HG03045 (cell line): ENCODE data around the gene GPBAR1.
"Not testable (repeated sequence)": the region's sequence is repeated elsewhere in the genome, so short reads cannot be mapped to it uniquely, and the experiment has no call there.

Experiments used
- ATAC-seq: cut with Tn5 transposase; IDR thresholded peaks from one replicate; pipeline ENCODE4 v1.9.1; 2021; ENCODE audit warnings: mild to moderate bottlenecking, moderate library complexity; ENCODE audit not compliant: unreplicated experiment

GPBAR1 gene

DNA sequence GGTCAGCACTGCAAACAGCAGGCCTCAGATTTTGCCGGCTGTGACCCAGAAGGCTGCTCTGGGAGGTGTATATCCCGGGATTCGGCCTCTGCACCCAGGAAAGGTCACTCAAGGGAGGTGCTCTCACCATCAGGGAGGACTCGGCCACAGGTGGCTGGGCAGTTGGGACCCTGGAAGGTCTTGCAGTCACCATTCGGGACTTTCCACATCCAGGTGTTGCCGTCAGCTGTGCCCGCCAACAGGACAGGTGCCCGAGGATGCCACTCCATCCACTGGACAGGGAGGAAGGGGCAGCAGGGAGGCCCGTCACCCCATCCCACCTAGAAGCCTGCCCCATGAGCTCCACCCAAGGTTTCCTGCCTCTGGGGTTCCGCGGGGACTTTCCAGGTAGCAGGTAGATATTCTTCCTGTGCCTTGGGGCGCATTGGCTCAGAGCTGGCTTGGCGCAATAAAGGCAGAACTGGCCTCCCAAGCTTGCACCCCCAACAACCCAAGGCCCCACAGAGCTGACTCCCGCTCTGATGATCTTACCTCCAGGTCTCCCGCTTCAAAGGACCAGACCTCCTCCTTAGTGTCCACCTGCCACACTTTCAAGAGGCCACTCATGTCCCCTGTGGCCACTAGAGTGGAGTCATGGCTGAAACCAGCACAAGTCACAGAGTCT is 5.6 kb downstream of the GPBAR1 start:
- ATAC-seq, result no peak

DNA sequence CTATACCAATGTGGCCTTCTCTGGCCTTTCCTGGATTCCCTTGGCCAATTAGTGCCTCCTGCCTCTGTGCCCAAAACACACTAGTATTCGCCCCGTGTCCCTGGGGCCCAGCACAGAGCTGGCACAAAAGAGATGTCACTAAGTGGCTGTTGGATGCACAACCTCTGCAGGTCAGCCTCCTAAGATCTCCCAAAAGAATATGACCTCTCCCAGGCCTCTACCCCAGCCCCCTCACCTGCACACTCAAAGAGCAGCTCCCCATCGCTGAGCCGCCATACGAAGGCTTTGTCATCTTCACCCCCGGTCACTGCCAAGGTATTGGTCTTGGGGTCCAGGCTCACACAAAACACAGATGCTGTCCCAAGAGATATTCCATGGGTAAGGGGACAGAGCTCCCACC is 6.4 kb downstream of the GPBAR1 start:
- no peak for ATAC-seq

DNA sequence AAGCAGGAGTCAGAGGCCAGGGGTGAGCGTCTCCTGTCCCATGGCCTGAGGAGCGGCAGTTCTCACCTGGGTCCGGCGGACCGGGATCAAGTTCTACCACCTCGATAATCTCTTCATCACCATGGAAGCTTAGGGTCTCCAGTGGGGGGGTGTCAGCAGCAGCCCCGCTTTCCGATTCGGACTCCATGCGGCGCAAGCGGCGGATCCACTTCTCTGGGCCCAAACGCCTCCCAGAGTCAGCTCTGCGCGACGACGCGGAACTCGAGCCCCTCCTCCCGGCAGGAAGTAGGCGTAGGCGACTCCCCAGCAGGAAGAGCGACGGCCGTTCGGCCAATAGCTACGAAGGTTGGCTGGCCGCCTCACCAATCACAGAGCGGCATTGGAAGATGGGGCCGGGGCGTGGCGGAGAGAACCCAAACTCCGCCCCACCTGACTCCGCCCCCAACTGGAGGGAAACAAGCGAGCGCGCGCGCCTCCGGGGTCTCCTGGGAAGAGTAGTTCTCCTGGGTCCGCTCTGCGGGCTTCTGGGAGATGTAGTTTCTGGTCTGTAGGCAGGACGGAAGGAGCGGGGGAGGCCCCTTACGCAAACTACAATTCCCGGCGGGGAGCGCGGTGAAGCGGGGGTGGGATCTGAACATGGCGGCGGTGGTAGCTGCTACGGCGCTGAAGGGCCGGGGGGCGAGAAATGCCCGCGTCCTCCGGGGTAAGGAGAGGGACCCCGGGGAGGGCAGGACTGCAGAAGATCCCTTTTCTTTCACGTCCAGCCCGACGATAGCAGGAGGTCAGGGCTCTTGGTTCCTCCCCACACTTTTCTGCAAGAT is 9.3 kb downstream of the GPBAR1 start, which contains the start of the genes AAMP and PNKD:
Gene AAMP, minus strand, starts transcription at position 238 of the 821 bp plus-strand sequence. Its CDS starts 51 bp downstream, at position 187.
Gene PNKD, plus strand, starts transcription at position 620 of the 821 bp plus-strand sequence. Its CDS starts 17 bp downstream, at position 637.
- ATAC-seq, result peak; percentile 88

DNA sequence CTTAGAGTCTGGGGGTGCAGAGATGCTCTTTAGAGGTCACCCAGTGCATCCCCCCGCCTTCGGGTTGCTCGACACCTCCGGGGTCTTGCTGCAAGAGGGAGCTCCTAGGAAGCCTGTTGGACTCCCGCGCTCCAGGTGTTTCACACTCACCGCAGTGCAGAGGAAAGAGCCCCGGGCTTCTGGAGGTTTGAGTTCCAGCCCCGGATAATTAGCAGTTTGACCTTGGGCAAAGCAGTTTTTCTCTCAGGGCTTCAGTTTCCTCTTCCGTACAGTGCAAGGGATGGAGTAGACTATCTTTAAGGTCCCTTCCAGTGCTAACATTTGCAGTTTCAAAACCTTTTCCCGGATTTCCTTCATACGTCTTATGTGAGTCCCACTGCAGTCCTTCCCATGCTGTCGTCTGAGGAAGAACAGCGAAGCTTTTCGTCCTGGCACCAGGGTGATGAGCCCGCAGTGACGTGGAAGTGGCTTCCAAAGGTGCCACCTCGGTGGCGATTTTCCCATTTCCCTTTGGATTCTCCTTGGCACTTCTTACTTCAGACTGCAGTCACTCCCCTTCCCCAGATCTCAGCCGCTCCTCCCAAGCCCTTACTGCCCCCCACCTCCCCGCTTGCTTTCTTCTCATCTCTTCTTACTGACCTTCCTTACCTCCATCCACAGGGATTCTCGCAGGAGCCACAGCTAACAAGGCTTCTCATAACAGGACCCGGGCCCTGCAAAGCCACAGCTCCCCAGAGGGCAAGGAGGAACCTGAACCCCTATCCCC is 10.1 kb downstream of the GPBAR1 start:
- no peak for ATAC-seq

DNA sequence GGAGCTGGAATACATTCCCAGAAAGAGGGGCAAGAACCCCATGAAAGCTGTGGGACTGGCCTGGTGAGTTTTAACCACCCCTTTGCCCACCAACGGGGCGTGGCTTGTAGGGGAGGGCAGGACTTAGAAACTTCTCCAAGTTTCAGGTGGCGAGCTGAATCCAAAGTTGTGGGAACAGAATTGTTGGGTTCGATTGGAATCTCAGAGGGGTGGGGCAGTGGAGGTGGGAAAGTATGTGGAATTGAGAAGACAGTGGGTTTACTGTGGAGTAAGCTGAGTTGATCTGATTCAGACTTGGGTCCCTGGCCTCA is 10.6 kb downstream of the GPBAR1 start:
- no peak for ATAC-seq

DNA sequence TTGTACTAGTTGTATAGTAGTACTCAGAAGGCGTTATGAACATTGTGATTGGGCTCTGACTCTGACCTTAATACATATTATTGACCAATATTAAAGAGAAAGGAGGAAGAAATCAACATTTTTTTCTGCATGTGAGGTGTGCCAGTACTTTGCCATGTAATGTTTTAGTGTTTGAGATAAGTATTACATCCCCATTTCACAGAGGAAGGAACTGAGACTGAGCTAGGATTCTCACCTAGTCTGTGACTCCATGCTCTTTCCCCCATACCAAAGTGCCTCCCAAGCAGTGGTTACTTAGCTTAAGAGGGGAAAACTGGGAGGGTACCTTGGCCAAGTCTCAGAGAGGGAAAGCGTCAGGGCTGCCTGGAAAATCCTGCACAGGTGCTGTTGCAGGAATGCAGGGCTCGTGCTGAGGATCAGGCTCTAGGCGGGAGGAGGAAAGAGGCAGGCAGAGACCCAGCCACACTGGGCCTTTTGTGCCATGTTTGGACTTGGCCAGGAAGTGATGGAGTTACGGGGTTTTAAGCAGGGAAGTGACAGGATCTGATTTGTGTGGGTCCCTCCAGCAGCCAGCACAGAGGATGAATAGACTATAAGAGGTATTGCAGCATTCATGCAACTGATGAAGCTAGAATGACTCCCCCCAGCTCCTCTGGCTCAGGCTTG is 11.2 kb downstream of the GPBAR1 start:
- no peak for ATAC-seq

DNA sequence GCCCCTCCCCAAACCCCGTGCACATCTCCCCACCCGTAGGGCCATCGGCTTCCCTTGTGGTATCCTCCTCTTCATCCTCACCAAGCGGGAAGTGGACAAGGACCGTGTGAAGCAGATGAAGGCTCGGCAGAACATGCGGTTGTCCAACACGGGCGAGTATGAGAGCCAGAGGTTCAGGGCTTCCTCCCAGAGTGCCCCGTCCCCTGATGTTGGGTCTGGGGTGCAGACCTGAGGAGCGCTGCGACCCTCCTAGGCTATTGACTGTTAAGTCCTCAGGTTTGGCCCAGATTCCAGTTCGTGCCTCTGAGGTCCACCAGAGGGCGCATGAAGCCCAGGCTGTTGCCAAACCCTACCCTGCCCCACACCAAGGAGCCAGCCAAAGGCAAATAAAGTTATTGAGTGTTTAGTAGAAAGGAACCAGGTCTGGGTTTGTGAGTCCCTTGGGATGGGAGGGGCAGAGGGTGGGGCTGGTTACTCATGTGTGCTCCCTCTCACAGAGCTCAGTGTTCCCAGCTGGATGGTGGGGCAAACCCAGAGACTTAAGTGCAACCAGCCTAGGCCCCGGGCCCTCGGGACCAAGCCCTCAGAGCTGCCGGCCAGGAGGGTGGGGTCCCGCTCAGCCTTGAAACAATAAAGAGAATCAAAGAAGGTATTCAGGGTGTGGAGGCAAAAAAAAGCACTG is 11.9 kb downstream of the GPBAR1 start:
- ATAC-seq, result no peak

DNA sequence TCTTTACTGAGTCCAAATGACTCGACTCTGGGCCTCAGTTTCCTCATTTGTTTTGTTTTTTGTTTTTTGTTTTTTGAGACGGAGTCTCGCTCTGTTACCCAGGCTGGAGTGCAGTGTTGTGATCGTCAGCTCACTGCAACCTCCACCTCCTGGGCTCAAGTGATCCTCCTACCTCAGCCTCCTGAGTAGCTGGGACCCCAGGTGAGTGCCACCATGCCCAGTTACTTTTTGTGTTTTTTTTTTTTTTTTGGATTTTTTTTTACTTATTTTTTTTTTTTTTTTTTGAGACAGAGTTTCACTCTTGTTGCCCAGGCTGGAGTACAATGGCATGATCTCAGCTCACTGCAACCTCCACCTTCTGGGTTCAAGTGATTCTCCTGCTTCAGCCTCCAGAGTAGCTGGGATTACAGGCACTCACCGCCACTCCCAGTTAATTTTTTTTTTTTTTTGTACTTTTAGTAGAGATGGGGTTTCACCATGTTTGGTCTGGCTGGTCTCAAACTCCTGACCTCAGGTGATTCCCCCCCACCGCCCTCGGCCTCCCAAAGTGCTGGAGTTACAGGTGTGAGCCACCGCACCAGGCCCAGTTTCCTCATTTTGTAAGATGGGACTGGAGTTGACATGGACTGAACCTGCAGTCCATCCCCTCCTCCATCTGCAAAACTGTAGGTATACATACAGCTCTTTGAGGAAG is 12.5 kb downstream of the GPBAR1 start:
- not testable (repeated sequence) for ATAC-seq

DNA sequence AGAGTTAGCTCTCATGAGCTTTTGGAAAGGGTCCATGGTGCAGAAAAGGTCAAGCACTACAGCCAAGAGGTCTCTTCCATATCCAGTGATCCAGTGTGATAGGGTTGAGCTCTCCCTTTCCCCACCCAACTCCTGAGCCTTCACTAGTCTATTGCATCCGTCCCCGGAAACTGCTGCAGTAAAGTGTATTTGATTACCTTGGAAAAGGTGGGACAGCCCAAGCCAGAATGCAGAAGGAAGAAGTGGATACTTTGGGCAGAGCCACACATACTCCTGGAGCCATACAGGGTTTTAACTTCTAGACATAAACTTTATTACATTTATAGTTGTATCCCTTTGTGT is 13.1 kb downstream of the GPBAR1 start:
- no peak for ATAC-seq

DNA sequence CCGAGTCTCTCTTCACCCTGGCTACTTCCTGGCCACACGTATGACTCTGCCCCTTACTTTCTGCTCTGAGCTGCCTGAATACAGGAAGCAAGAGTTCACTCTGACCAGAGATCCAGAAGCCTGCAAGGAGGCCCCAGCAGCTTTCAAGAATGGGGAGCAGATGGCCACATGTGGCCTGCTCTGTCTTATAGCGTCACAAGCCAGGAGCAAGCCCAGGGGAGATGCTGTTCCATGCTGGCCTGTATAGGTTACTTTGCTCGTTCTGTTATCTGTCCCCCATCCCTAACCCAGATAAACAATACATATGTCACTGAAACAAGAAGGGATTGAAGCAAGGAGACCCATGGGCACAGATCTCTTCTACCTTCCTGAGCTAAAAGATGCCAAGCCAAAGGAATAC is 13.8 kb downstream of the GPBAR1 start:
- ATAC-seq, result no peak

DNA sequence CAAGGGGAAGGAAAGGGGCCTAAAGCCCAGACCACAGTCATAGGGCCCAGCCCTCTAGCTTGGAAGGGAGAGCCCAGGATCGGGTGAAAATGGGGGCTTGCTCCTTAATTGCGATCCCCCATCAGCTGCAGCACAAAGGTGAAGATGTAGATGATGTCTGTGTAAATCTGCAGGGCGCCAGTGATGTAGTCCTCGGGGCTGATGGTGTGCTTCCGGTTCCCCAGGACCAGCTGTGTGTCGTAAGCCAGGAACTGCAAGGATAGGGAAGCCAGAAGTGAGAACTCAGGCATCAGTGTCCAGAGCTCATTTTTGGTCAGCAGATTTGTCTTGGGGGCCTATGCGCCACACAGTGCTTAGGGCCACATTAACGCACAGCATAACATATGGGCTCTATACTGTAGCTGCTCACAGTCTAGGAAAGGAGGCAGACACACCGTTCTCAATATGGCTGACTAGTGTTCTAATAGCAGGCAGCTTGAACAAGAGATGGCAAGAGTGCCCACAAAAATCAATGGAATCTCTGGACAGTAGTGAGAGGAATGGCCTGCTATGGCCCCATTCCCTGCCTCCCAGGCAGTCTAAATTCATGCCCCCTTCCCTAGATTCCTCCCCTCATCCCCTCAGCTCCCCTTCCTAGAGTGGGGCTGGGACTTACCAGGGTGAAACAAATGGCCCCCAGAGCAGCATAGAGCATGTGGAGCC is 14.7 kb downstream of the GPBAR1 start:
- no peak for ATAC-seq

DNA sequence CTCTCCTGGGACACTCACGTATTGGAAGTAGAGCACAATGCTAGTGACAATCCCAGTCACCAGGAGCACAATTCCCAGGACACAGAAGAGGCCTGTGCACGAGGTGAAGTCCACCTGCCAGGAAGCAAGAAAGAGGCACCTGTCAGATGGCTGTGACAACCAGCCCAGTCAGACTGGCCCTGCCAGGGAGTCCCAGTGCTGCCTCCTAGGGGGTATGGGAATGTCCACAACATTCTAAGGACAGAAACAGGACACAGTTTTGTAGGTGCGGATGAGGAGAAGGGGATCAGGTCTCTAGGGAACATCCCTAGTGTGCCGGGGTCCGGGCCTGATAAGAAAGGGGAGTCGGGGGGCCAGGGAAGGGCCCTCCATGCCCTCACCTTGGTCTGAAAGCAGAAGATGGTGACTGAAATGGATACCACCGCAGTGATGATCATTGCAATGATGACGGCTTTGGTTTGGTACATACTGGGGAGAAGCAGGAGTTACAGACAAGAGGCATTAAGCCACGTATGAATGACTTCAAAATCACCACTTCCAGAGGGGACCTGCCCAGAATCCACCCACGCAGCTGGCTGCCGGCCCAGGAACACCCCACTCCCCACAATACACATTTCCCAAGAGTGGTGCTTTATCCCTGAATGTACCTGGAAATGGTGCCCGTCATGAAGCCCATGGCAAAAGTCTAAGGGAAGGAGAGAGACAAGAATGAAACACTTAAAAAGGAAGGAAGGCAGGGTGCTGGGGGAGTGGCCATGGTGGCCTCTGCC is 16.4 kb downstream of the GPBAR1 start:
- no peak for ATAC-seq

DNA sequence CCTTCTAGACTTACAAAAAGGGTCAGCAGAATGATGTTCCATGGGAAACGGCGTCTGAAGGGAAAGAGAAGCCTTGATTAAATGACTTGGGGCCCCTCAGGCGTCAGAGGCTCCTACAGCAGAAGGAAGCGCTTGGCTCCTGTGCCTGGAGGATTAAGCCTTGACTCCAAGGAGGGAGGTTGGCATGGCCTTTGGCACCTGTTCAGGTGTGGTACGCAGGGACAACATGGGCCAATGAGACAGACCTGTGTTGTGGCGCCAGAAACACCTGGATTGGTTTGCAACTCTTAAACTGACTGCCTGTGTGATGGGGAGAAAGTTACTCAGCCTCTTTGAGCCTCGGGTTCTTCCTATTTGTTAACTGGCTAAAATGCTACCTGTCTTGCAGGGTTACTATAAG is 17.1 kb downstream of the GPBAR1 start:
- no peak for ATAC-seq

DNA sequence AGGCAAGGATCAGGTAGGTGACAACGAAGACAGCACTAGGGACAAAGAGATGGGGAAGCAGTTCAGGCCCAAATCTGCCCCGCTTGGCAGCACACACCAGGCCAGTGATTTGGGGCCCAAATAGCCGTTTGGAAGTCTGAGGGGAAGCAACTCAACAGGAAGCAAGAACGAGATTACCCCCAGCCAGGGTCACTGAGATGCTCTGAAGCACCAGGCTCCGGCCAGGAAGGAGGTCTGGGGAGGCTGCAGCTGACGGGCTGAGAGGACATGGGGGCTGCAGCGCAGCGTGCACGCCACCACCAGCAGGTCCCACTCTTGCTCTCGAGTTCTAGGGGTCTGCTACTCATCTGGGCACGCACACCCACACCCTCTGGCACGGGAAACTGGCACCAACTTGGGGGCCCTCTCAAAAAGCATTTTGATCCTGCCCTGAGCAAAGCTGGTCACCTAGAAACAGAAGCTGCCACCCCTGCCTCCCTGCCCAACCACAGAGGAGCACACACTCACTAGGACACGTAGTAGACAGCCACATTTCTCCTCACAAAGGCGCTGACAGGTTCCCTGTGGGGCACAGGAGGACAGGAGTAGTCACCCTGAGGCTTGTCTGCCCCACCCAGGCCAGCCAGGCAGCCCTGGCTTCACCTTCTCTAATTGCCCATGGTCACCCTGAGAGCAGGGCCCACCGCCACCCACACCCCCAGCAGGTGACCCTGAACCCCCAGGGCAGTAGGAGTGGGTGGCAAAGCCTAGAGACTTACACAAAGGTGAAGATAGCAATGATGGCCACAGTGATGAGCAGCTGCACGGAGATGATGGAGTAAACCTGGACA is 17.9 kb downstream of the GPBAR1 start:
- ATAC-seq, result no peak

DNA sequence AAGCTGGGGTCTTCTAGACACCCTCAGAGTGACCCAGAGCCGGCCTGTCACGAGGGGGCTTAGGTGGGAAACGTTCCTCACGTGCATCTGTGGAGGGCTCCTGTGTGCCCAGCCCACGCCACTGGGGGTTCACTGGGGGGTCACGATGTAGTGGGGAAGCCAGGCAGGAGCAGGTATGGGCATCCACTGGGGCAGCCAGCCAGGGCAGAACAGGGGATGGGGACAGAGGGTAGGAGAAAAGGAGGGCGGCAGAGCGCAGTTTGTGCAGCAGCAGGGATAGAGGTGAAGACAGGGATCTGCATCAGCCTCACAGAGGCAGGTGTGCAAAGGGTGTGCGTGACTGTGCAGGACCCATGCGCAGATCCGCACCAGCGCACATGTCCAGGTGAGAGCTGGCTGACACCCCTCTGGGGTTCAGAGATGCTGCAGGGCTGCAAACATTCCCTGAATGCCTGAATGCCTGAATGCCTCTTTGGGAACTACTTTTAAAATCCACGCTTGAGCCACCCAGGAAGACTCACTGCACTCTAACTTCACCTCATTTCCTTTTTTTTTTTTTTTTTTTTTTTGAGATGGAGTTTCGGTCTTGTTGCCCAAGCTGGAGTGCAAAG is 19.6 kb downstream of the GPBAR1 start:
- ATAC-seq, result no peak

DNA sequence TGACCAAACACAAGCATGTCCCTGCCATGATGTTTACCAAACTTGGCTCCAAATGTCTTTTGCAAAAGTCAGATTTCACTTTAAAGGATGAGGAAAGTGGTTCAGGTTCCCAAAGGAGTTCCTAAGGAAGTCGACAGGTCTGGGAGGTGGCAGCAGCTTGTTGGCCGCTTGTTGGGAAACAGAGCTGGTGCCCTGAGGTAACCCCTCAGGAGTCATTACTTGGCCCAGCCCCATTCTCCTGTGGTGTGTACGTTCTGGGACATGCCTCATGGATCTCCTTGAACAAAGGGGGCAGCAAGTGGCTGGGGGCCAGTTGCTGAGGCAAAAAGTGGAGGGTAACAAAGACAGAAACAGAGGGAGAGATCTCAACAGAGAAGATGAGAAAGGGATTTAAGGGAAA is 20.6 kb downstream of the GPBAR1 start:
- ATAC-seq, result no peak

DNA sequence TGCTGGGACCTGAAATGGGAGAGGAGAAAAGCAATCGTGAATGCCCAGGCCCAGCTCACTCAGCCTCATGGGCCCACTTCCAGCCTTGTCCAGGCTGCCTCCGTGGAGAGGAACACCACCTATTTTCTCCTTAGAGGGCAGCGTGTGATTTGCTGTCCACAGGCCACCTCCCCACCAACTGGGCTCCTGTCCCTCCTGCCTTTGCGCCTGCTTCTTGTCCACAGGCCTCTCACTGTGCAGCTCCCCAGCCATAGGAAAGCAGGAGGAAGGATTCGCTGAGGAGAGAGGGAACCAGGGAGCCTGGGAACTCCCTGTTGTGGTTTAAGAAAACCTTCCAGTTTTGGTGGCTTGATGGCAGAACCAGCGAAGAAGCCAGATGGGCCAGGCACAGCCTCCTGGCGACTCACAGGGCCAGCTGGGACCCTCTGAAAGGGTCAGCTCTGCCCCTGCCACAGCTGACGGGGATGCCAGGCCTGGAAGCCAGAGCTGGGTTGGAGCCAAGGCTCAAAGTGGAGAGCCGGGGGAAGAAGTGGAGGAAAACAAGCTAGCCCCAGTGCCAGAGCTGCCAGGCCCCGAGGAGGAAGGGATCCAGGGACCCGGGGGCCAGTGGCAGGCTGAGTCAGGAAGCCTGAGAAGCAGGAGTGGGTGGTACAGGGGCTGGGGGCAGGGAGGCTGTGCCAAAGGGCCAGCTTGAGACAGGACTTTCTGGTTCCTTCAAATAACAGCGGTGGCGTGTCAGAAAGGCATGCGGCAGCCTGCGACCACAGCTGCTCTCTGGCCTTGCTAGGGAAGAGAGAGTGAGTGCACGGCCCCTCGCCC is 21.6 kb downstream of the GPBAR1 start:
- ATAC-seq, result no peak
